ENCODE measurements around the gene KITLG. TPM values are rescaled to one million over a fixed set of nuclear protein-coding genes. Genes with fewer than 3 reads are reported as not detected.

The KITLG gene
- total RNA-seq, 1 experiment from 2014 or later = 11.7 TPM

DNA sequence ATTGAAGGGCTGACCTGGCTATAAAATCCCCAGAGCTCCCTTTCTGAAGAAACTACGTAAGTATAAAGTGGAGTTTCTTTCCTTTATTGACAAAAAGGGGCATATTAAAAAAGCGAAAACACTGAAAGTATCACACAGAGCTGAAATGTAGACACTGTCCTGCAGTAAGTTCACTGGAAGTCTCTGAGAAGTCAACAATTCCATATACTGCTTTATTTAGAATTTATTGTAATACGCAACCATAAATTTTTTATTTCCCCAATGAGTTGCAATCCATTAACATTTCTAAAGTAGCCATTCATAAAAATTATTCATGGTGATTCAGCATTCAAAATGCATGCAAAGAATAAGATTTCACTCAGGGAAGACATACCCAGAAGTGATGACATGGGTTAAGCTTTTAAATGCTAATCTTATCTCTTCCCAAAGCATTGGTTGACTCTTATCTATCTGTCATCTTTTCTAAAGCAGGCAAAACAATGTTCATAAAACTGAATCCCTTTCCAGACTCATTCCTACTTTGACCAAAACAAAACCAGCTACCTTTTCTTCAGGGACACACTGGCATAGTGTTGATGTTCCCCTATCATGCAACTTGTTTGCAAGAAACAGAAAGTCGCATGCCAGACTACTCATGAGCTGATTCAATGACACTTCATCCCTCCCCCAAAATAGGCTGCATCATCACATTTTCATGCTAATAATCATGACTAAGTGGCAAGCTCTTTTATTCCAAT lies 17.3 kb downstream of the KITLG start:
- H2BK20ac ChIP-seq (ENCODE audit: low read depth, low read length, poor library complexity, severe bottlenecking) = no peak overlapping the region
- H3K4me3 Mint-ChIP-seq = no peak overlapping the region
- no peaks in the 10 kb centered on the region for H3K9me3 Mint-ChIP-seq
- no peak for DNase-seq
- H3K23me2 ChIP-seq (ENCODE audit: insufficient read length, low read depth, low read length, poor library complexity, severe bottlenecking) = no peaks in the 10 kb centered on the region
- H3K27ac ChIP-seq (ENCODE audit: insufficient read length, low read depth, low read length) = no peak overlapping the region
- no peak overlapping the region for H4K5ac ChIP-seq (ENCODE audit: insufficient read length, low read depth, low read length)
- no peaks in the 10 kb centered on the region for H3K27me3 ChIP-seq (ENCODE audit: insufficient read depth, low read length)
- H2AK5ac ChIP-seq (ENCODE audit: insufficient read length, low read length) = no peak overlapping the region
- H2BK120ac ChIP-seq (ENCODE audit: low read depth, low read length, poor library complexity, severe bottlenecking) = no peak overlapping the region
- H3K27ac Mint-ChIP-seq = peak overlapping the region in 2 of 3 experiments; percentile 3 to 35; a peak in 4 of 7 replicates
- no peaks in the 10 kb centered on the region for H3K27me3 Mint-ChIP-seq (ENCODE audit: low read depth)
- no peak overlapping the region for H3T11ph ChIP-seq (ENCODE audit: low read length)
- no peak overlapping the region for H3K23ac ChIP-seq (ENCODE audit: insufficient read length, low read depth, low read length)
- no peaks in the 10 kb centered on the region for H3K79me2 ChIP-seq (ENCODE audit: insufficient read depth, low read length)
- H4K91ac ChIP-seq (ENCODE audit: insufficient read length, low read depth, low read length) = no peak overlapping the region
- no peak overlapping the region for H4K8ac ChIP-seq (replicated peaks; ENCODE audit: insufficient read length, low read depth, low read length)
- H2BK12ac ChIP-seq (ENCODE audit: insufficient read length, low read depth, low read length) = no peak overlapping the region
- no peaks in the 10 kb centered on the region for H4K20me1 ChIP-seq (ENCODE audit: control insufficient read depth, insufficient read depth, insufficient read length)
- H2BK5ac ChIP-seq (ENCODE audit: insufficient read length, low read length) = no peak overlapping the region
- no CpG with 5 or more reads among the region's 4 CpGs for WGBS (ENCODE audit: extremely low coverage, insufficient read length, low lambda C conversion rate)
- peaks cover 8% of the 10 kb centered on the region; the same call in 1 of the 2 replicates for H3K4me1 ChIP-seq (ENCODE audit: insufficient read depth, low read length)
- no peaks in the 10 kb centered on the region for H3K9me3 ChIP-seq (ENCODE audit: control insufficient read depth, low read depth, low read length)
- no peak overlapping the region for H3K14ac ChIP-seq (ENCODE audit: insufficient read depth, low read length)
- H3K79me1 ChIP-seq (ENCODE audit: insufficient read depth, low read depth, low read length, poor library complexity, severe bottlenecking) = no peaks in the 10 kb centered on the region
- H3K4me1 Mint-ChIP-seq = peaks cover 28 to 55% of the 10 kb centered on the region in 2 experiments
- no peak overlapping the region for H3K56ac ChIP-seq (ENCODE audit: insufficient read length, low read depth, low read length)
- no peak overlapping the region for H3K9ac ChIP-seq (ENCODE audit: extremely low read depth, insufficient read length, low read length)
- H3K36me3 Mint-ChIP-seq (ENCODE audit: insufficient read depth in 1 of 3, low read depth in 3 of 3) = no peaks in the 10 kb centered on the region
- no peak overlapping the region for H3K4ac ChIP-seq (ENCODE audit: low read depth, low read length)
- TF ChIP-seq, protein P1, sequence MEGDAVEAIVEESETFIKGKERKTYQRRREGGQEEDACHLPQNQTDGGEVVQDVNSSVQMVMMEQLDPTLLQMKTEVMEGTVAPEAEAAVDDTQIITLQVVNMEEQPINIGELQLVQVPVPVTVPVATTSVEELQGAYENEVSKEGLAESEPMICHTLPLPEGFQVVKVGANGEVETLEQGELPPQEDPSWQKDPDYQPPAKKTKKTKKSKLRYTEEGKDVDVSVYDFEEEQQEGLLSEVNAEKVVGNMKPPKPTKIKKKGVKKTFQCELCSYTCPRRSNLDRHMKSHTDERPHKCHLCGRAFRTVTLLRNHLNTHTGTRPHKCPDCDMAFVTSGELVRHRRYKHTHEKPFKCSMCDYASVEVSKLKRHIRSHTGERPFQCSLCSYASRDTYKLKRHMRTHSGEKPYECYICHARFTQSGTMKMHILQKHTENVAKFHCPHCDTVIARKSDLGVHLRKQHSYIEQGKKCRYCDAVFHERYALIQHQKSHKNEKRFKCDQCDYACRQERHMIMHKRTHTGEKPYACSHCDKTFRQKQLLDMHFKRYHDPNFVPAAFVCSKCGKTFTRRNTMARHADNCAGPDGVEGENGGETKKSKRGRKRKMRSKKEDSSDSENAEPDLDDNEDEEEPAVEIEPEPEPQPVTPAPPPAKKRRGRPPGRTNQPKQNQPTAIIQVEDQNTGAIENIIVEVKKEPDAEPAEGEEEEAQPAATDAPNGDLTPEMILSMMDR (conservative IDR thresholded peaks at IDR 0.05) = no peak
- H2BK15ac ChIP-seq (ENCODE audit: low read depth, low read length) = no peak overlapping the region
- no peak overlapping the region for H3K4me2 ChIP-seq (ENCODE audit: insufficient read depth, insufficient read length, low read length)
- H3K18ac ChIP-seq (ENCODE audit: insufficient read length, low read depth, low read length) = no peak overlapping the region
- no peak overlapping the region for H2AFZ ChIP-seq (ENCODE audit: low read length)

Measured in H9 (cell line).